ENCODE measurements around the gene CLCNKB. TPM values are rescaled to one million over a fixed set of nuclear protein-coding genes. Genes with fewer than 3 reads are reported as not detected.
A peak's percentile ranks its signal among the peaks of the same experiment; 100 is the strongest.
"Not testable (repeated sequence)": the region's sequence is repeated elsewhere in the genome, so short reads cannot be mapped to it uniquely, and the experiment has no call there.

Gene CLCNKB
- total and polyA plus RNA-seq, 5 experiments from 2014 or later = not detected

DNA sequence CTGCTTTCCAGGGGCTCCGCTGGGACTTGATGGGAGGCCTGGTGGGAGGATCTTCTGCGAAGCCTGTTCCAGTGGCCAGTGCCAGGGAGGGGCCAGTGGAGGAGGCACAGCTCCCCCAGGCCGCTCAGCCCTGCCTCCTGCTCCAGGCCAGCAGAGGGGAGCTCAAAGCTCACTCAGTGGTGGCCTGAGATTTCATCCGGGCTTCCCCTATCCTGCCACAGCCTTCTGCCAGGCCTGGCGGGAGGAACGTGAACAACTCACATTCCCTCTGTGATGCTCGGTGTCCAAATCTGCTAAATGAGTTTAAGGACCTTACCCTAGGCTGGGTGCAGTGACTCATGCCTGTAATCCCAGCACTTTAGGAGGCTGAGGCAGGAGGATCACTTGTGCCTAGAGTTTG lies 3.3 kb downstream of the CLCNKB start:
- peaks cover 0 to 19% (median 13%) of the 10 kb centered on the region in 5 donors for H3K27me3 Mint-ChIP-seq
- H3K36me3 Mint-ChIP-seq = no peaks in the 10 kb centered on the region
- POLR2A ChIA-PET = no interaction called here
- peak overlapping the region in 2 of 10 donors; percentile 20 to 57 for H3K4me3 Mint-ChIP-seq
- ATAC-seq (no peak), DNase-seq (no peak)
- no peak overlapping the region for H3K27ac Mint-ChIP-seq
- peaks cover 0 to 8% (median 4%) of the 10 kb centered on the region in 4 donors for H3K4me1 Mint-ChIP-seq
- H3K9me3 Mint-ChIP-seq = no peaks in the 10 kb centered on the region

DNA sequence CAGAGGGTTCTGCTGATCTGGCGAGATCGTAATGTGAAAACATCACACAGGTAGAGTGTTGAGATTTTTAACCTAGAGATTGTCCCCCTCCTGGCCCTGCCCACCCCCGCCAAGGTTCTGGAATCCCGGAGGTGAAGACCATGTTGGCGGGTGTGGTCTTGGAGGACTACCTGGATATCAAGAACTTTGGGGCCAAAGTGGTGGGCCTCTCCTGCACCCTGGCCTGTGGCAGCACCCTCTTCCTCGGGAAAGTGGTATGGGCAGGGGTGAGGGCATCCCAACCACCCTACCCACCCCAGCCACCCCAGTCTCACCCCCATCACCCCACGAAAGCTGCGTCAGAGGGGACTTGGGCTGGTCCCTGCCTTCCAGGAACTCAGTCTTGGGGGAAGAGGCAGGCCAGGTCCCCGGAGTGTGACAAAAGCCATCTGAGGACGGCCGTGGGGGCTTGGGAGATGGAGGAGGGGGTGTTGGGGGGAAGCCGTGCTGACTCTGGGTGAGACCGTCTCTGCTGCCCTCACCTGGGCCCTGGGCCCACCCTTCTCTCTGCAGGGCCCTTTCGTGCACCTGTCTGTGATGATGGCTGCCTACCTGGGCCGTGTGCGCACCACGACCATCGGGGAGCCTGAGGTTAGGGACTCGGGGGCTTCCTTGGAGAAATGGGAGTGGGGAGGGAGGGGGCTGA lies 4.4 kb downstream of the CLCNKB start:
- H3K4me1 Mint-ChIP-seq = peaks cover 0 to 8% (median 4%) of the 10 kb centered on the region in 4 donors
- H3K36me3 Mint-ChIP-seq = no peaks in the 10 kb centered on the region
- DNase-seq = no peak
- no peaks in the 10 kb centered on the region for H3K9me3 Mint-ChIP-seq
- peaks cover 0 to 26% (median 13%) of the 10 kb centered on the region in 5 donors for H3K27me3 Mint-ChIP-seq
- POLR2A ChIA-PET = no interaction called here
- ATAC-seq = no peak
- peak overlapping the region in 1 of 10 donors; percentile 40 for H3K27ac Mint-ChIP-seq
- peak overlapping the region in 9 of 10 donors; percentile 23 to 72 (median 57) for H3K4me3 Mint-ChIP-seq

DNA sequence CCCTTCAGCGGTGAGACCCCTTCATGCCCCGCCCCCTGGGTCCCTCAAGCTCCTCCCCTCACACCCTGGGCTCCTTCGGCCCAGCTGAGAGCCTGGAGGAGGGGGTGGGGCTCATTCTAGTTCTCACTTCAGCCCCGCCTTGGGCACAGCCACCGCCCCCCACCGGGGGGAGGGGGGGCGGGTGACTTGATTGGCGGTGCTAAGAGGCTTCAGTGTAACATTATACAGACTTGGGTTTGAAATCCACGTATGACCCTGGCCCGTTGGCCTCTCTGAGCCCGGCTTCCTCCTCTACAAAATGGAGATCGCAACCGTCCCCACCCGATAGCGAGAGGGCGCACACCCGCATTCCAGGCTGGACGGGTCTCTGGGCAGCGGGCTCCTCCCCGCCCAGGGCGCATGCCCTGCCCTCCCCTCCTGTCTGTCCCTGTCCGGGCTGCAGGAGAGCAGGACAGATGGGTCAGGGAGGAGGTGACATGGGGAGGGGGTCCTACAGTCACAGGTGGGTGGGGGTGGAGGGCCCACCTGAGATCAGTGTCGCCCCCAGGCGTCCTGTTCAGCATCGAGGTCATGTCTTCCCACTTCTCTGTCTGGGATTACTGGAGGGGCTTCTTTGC lies 5.1 kb downstream of the CLCNKB start:
- DNase-seq = peak in 8 of 10 donors; percentile 18 to 70 (median 40)
- peak overlapping the region in 8 of 10 donors; percentile 41 to 74 (median 58) for H3K4me3 Mint-ChIP-seq
- POLR2A ChIA-PET = no interaction called here

DNA sequence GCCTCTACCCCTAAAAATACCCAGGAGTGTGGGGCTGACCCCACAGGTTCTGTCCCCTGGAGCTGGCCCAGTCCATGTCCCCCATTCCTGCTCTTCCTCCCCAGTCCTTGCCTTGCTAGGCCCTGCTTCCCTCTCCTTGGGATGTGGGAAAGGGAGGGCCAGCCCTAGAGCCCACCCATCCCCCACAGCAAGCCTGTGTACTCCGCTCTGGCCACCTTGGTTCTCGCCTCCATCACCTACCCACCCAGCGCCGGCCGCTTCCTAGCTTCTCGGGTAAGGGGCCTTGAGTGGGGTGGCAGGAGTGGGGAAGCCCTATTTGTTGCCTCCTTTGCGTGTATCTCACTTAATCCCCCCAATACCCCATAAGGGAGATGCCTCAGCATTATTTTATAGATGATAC lies 6.7 kb downstream of the CLCNKB start:
- DNase-seq = no peak
- Mint-ChIP-seq H3K9me3 (no peaks in the 10 kb centered on the region), H3K4me3 (peak overlapping the region in 4 of 10 donors; percentile 33 to 51 (median 38))

More for the DNA sequence above, 5.1 kb downstream of the CLCNKB start:
- H3K27me3 Mint-ChIP-seq = peaks cover 0 to 24% (median 13%) of the 10 kb centered on the region in 5 donors
- H3K9me3 Mint-ChIP-seq = no peaks in the 10 kb centered on the region
- ATAC-seq = peak; percentile 70 to 86
- H3K4me1 Mint-ChIP-seq = peaks cover 0 to 8% (median 4%) of the 10 kb centered on the region in 4 donors
- no peaks in the 10 kb centered on the region for H3K36me3 Mint-ChIP-seq
- H3K27ac Mint-ChIP-seq = peak overlapping the region in 1 of 10 donors; percentile 81

DNA sequence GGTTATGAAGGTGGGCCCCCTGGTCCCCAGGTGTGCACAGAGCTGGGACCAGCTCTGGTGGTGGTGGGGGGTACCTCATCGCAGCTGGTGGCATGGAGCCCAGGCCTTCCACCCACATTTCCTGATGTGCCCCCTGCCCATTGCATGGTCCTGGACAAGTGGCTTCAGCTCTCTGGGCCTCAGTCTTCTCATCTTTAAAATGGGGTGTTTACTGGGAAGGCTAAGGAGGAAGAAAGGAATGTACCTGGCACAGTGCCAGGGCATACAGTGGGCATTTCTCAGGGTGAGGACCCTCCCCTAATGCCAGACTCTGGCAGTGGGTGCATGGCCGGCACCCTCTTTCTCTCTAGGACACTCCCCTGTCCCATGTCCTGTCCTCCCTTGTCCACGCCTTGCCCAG lies 7.5 kb downstream of the CLCNKB start:
- no peaks in the 10 kb centered on the region for H3K9me3 Mint-ChIP-seq
- POLR2A ChIA-PET = no interaction called here
- H3K4me1 Mint-ChIP-seq = peaks cover 0 to 12% (median 8%) of the 10 kb centered on the region in 4 donors
- no peaks in the 10 kb centered on the region for H3K36me3 Mint-ChIP-seq
- H3K27ac Mint-ChIP-seq = no peak overlapping the region
- no peak overlapping the region for H3K4me3 Mint-ChIP-seq
- no peak for ATAC-seq
- no peak for DNase-seq
- H3K27me3 Mint-ChIP-seq = peaks cover 0 to 23% (median 13%) of the 10 kb centered on the region in 5 donors

More for the DNA sequence above, 6.7 kb downstream of the CLCNKB start:
- ATAC-seq = no peak
- POLR2A ChIA-PET = interaction anchor here (0.6 kb wide), 1 partner anchor 298 kb away, joined by 4 read pairs; no protein-coding TSS in a partner anchor
- Mint-ChIP-seq H3K36me3 (no peaks in the 10 kb centered on the region), H3K27me3 (peaks cover 0 to 24% (median 13%) of the 10 kb centered on the region in 5 donors), H3K27ac (peak overlapping the region in 1 of 10 donors; percentile 30), H3K4me1 (peaks cover 0 to 8% (median 4%) of the 10 kb centered on the region in 4 donors)

DNA sequence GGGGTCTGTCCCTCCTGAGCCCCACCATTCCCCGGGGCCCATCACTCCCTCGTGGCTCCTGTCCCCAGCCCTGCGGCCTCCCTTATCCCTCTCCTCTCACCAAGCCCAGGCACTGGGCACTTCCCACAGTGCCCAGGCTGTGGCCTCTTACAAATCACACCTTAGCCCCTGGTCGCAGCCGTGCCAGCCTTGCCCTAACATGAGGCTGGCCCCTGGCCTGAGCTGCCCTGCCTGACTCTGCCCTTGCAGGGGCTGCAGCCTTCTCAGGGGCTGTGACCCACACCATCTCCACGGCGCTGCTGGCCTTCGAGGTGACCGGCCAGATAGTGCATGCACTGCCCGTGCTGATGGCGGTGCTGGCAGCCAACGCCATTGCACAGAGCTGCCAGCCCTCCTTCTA lies 8.4 kb downstream of the CLCNKB start:
- H3K9me3 Mint-ChIP-seq, H3K36me3 Mint-ChIP-seq, H3K4me3 Mint-ChIP-seq, DNase-seq, ATAC-seq, POLR2A ChIA-PET, H3K27ac Mint-ChIP-seq: not testable (repeated sequence)
- peaks cover 0 to 16% (median 10%) of the 10 kb centered on the region in 4 donors for H3K4me1 Mint-ChIP-seq
- peaks cover 0 to 25% (median 13%) of the 10 kb centered on the region in 5 donors for H3K27me3 Mint-ChIP-seq

DNA sequence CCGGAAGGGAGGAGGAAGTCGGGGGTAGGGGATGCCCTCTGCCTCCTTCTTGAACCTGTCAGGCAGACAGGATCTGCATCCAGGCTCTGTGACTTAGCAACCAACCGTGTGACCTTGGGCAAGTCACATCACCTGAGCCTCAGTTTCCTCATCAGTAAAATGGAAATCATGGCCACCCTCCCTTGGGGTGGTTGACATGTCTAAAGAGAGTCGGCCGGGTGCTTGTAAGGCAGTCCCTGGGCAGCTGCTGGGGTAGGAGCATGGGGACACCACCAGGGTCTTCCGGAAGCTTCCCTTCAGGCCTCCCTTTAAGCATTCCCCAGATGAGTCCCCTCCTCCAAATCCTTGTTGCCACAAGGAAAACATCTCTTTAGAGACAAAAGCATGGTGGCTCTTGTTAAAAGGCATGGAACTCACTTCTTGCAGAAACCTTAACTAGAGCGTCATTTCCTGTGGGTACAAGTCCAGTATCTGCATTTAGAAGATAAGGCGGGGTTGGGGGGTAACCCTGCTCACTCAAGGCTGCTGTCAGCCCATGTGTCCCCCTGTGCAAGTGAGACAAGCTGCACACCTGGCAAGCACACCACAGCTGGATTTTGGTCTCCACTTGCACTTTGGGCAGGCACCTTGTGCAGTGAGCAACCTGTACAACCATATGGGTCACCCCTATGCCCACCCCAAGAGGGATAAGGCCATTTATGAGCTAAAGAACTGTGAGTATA lies 10.4 kb downstream of the CLCNKB start:
- no peak for DNase-seq
- Mint-ChIP-seq H3K27ac (no peak overlapping the region), H3K36me3 (no peaks in the 10 kb centered on the region), H3K4me3 (no peak overlapping the region), H3K27me3 (peaks cover 0 to 25% (median 13%) of the 10 kb centered on the region in 5 donors), H3K4me1 (peaks cover 0 to 16% (median 7%) of the 10 kb centered on the region in 4 donors), H3K9me3 (no peaks in the 10 kb centered on the region)
- no peak for ATAC-seq
- POLR2A ChIA-PET = interaction anchor here (0.5 to 0.6 kb wide), 2 partner anchors 46 to 117 kb away, joined by 3 read pairs; no protein-coding TSS in a partner anchor

DNA sequence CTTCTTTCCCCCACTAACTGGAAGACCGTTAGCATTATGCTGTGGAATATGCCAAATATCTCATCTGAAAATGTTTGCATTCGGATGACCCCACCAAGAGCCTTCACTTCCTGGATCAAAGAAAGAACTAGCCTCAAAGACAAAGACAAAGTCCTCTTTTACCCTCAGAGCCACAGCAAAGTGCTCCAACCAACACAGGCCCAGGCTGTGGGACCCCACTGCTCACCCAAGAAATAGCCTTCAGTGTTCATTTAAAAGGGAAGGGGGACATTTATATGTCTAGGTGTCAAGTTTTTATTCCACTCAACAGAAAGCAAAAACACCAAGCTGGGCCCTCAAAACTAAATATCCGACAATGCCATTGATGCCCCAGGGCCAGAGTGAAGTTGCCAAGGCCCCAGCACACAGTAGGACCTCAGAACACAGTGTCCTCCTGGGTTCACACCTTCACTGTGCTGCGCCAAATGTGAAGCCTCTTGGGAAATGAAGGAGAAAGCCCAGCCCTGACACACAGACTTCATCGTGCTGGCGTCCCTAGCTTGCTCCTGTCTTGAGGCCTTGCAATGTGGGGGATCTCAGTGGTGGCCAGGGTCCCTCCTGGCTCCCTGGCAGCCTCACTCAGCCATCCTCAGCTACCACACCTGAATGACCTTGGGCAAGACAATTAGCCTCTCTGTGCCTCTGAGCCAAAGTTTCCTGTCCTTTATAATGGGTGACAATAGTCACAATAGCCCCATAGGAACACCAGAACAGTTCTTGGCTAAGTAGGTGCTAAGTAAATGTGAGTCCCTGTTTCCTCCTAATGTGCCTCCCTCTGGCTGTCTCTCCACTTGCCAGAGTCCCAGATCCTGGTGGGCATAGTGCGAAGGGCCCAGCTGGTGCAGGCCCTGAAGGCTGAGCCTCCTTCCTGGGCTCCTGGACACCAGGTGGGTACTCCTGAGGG lies 11.3 kb downstream of the CLCNKB start:
- no peak overlapping the region for H3K27ac Mint-ChIP-seq
- H3K36me3 Mint-ChIP-seq = no peaks in the 10 kb centered on the region
- DNase-seq (no peak), ATAC-seq (no peak)
- H3K27me3 Mint-ChIP-seq = peaks cover 0 to 21% (median 7%) of the 10 kb centered on the region in 5 donors
- H3K4me1 Mint-ChIP-seq = peaks cover 0 to 10% (median 6%) of the 10 kb centered on the region in 4 donors
- no peaks in the 10 kb centered on the region for H3K9me3 Mint-ChIP-seq
- POLR2A ChIA-PET = interaction anchor here (0.5 to 0.6 kb wide), 2 partner anchors 47 to 116 kb away, joined by 3 read pairs; no protein-coding TSS in a partner anchor
- H3K4me3 Mint-ChIP-seq = no peak overlapping the region

DNA sequence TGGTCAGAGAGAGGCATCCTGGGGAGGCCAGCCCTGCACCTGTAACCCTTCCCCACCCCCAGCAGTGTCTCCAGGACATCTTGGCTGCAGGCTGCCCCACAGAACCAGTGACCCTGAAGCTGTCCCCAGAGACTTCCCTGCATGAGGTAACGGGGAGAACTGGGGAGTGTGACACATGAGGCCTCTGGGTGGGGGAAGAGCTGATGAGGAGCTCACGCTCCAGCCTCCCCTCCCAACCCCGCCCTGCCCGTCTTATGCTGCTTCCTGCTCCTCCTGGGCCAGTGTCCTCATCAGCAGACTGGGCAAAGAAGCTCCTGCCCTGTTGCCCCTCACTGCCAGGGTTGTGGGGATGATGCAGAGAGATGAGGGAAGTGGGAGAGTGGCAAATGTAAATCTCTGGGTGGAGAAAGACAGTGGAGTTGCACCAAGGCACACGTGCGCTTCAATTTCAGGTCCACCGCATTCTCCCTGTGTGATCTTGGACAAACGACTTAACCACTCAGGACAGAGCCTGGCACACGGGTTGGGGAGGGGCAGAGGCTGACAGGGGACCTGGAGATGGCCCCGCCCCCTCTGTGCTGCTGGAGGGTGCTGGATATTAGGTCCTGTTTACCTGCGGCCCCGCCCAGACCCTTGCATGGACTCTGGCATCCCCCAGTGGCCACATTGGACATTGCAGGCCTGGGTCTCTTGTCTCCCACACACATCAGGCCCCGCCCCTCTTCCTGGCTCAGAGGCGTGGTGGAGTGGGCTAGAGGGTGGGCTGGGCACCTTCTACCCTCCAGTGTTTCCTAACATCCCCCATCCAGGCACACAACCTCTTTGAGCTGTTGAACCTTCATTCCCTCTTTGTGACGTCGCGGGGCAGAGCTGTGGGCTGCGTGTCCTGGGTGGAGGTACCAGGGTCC lies 12.3 kb downstream of the CLCNKB start:
- DNase-seq = peak; percentile 58 to 92 (median 80)
- POLR2A ChIA-PET = no interaction called here
- Mint-ChIP-seq H3K36me3 (no peaks in the 10 kb centered on the region), H3K9me3 (no peaks in the 10 kb centered on the region), H3K27me3 (peaks cover 1 to 15% (median 4%) of the 10 kb centered on the region in 5 donors), H3K27ac (peak overlapping the region in 3 of 10 donors; percentile 13 to 77 (median 63)), H3K4me3 (no peak overlapping the region), H3K4me1 (peaks cover 0 to 7% (median 6%) of the 10 kb centered on the region in 4 donors)
- ATAC-seq = peak; percentile 98 to 99

DNA sequence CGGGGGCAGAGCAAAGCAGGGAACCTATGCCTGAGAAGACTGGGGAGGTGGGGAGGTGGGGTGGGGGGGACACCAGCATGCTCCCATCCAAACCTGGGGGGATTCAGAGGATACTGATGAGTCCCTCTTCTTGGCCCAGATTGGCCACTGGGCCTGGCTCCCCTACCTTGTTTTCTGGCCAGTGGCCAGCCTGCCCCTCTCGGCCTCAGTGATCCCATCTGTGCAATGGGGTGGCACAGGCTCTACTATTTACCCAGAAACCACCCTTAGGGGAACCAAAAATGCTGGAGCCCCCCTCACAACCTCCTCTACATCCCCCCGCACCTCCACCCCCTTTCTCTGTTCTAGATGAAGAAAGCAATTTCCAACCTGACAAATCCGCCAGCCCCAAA lies 12.9 kb downstream of the CLCNKB start:
- POLR2A ChIA-PET = interaction anchor here (0.6 kb wide), 1 partner anchor 265 kb away, joined by 3 read pairs; no protein-coding TSS in a partner anchor
- H3K27me3 Mint-ChIP-seq, ATAC-seq, H3K36me3 Mint-ChIP-seq, H3K4me1 Mint-ChIP-seq, H3K4me3 Mint-ChIP-seq, H3K27ac Mint-ChIP-seq, DNase-seq, H3K9me3 Mint-ChIP-seq: not testable (repeated sequence)

DNA sequence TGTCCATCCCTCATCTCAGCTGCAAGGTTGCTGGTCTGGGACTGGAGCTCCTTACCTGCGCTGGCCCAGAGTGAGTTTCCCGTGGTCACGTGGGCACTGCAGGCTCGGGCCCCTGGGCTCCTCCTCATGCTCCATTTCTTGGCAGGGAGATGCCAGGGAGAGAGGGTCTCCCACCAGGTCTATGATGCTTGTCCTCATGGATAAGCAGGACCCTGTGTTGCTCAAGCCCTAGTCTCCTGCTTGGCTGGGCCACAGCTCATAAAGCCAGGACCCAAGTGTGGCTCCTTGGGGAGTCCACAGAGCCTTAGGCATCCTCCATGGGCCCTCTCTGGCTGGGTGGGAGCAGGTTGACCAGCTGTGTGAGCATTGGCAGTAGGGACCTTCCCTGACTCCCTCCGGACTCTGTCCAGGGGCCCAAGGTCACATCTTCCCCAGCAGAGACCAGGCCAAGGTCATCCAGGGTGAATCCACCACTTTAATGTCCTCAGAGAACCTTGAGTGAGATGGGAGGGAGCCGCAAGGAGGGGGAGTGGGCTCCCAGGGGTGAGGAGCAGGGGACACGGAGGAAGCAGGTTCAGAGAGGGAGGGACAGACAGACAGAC lies 13.8 kb downstream of the CLCNKB start:
- not testable (repeated sequence) for H3K9me3 Mint-ChIP-seq, H3K27me3 Mint-ChIP-seq, DNase-seq, H3K4me1 Mint-ChIP-seq, H3K27ac Mint-ChIP-seq, H3K4me3 Mint-ChIP-seq, H3K36me3 Mint-ChIP-seq, ATAC-seq
- POLR2A ChIA-PET = interaction anchor here (0.7 kb wide), 1 partner anchor 129 kb away, joined by 5 read pairs; no protein-coding TSS in a partner anchor
